Mesodermal cell (in vitro differentiated cells): ENCODE results near the gene AGO1.
"Not testable (repeated sequence)": the region's sequence is repeated elsewhere in the genome, so short reads cannot be mapped to it uniquely, and the experiment has no call there.

Source experiments
- H3K27ac ChIP-seq: 2 replicates; pipeline ENCODE4 v1.7.0; 2013; ENCODE audit warnings: mild to moderate bottlenecking, low read depth, low read length, moderate library complexity; ENCODE audit not compliant: severe bottlenecking
- H3K36me3 ChIP-seq: 2 replicates; pipeline ENCODE4 v1.7.1; 2013; ENCODE audit warnings: mild to moderate bottlenecking, low read length, moderate library complexity; ENCODE audit not compliant: control insufficient read depth, insufficient read depth
- H3K4me1 ChIP-seq: one replicate; pipeline ENCODE4 v1.7.1; 2013; ENCODE audit warnings: mild to moderate bottlenecking, low read length; ENCODE audit not compliant: insufficient read depth, control insufficient read depth, poor library complexity, severe bottlenecking
- H3K4me3 ChIP-seq: 2 replicates; pipeline ENCODE4 v1.7.0; 2013; ENCODE audit warnings: low read length, control low read depth, mild to moderate bottlenecking; ENCODE audit not compliant: insufficient read depth, poor library complexity, severe bottlenecking; ENCODE audit errors: extremely low read depth
- H3K9me3 ChIP-seq: 2 replicates; pipeline ENCODE4 v1.7.1; 2013; ENCODE audit warnings: mild to moderate bottlenecking, low read length, moderate library complexity; ENCODE audit not compliant: control insufficient read depth
- WGBS, 2 experiments: methylation state at CpG; one replicate each; pipeline ENCODE4 v1.1.5; 2013; ENCODE audit warnings: missing lambda C conversion rate in 2 of 2; ENCODE audit not compliant: insufficient coverage in 2 of 2; 5-methylcytosine and 5-hydroxymethylcytosine counted together

Gene AGO1

DNA sequence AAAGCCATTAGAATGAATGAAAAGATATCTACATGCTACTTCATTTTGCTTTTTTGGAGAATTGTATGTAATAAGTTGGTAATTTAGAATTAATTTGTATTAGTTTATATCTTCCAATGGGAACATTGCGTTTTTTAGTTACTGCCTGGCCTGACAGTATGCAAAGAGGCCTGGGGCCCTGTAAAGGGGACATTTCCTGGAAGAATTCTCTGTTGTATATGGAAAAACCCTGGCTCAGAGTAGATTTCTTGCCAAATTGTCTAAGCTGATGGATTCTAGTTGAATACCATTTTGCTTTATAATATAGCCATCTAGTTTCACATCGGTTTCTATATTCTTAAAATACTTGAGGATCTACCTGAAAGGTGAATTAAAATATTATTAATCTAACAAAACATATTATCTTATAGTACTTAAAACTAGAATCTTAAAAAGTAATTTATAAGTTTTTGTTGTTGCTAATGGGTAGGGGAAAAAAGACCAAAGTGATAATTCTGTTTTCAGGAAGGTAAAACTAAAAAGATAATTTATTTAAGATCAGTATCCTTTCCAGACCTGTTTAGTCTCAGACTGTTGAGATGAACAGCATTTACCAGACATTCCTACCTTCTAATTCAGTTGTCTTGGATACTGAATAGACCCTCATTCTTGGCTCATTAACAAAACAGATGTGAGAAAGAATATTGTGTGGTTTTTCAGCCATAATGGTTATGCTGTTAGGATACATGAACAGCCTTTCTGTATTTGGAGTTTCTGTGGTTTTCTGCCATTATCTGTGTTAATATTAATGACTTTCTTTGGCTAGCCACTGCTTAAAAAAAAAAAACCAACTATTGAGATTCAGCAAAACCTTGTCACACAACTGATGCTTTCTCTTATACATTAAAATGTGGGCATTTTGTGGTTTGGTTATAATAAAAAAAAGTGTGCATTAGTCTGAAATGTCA lies 52.7 kb downstream of the AGO1 start:
- H3K4me1 ChIP-seq: peaks cover 3% of the 10 kb centered on the region
- WGBS, 2 experiments: 17 to 33% methylated on average over 1 of the region's 2 CpGs
- no peak overlapping the region for H3K4me3 ChIP-seq
- H3K27ac ChIP-seq: peak overlapping the region; percentile 71
- H3K36me3 ChIP-seq: no peaks in the 10 kb centered on the region
- H3K9me3 ChIP-seq: no peaks in the 10 kb centered on the region

DNA sequence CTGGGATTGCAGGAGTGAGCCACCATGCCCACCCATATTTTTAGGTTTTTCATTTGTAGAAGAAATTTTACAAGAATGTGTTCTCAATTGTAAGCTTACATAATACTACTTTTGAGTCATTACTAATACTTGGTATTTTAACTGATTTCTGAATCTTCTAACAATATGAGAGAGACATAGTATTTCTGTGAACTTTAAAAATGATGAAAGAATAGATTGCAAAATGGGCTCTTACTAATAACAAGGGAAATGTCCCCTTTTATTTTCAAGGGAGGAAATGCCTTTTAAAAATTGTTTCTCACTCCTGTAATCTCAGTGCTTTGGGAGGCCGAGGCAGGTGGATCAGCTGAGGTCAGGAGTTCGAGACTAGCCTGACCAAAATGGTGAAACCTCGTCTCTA lies 53.8 kb downstream of the AGO1 start:
- H3K4me1 ChIP-seq: peaks cover 3% of the 10 kb centered on the region
- no peaks in the 10 kb centered on the region for H3K9me3 ChIP-seq
- H3K27ac ChIP-seq: no peak overlapping the region
- H3K36me3 ChIP-seq: no peaks in the 10 kb centered on the region
- no peak overlapping the region for H3K4me3 ChIP-seq
- 95 to 100% methylated on average over 2 to 3 of the region's 3 CpGs for WGBS, 2 experiments

DNA sequence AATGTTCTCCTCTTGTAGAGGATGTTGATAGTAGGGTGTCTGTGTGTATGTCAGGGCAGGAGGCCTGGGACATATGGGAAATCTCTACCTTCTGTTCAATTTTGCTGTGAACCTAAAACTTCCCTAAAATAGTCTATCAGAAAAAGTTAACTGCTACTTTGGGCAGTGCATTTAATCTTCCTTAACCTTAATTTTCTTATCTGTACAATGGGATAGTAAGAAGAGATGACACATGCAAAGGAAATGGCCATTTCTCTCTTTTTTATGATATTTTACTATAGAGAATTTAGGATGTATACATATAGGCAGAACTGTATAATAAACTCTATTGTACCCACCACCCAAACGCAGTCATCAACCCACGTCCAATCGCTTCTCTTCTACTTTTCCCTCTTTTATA lies 56.5 kb downstream of the AGO1 start:
- no CpG with 5 or more reads among the region's 3 CpGs for WGBS, 2 experiments
- no peak overlapping the region for H3K27ac ChIP-seq
- peaks cover 3% of the 10 kb centered on the region for H3K4me1 ChIP-seq
- no peaks in the 10 kb centered on the region for H3K9me3 ChIP-seq
- no peak overlapping the region for H3K4me3 ChIP-seq
- H3K36me3 ChIP-seq: no peaks in the 10 kb centered on the region

DNA sequence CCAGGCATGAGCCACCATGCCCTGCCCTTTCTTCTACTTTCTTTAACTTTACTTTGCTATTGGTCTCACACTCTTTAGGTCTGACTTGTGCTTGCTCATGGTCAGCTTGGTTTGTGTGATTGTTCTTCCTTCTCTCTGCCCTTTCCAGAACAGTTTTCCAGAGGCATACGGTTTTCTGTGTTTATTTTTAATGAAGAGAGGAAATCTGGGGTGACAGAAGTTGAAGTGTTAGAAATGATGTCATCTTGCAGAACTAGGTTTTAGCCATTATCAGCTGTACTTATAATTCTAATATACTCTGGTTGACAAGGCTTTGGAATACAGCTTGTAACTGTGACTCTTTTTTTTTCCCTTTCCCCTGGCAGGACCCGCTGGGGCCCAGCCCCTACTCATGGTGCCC lies 62.3 kb downstream of the AGO1 start:
- Histone ChIP-seq H3K4me1 (no peaks in the 10 kb centered on the region), H3K9me3 (no peaks in the 10 kb centered on the region), H3K4me3 (no peak overlapping the region), H3K36me3 (peaks cover 4% of the 10 kb centered on the region), H3K27ac (no peak overlapping the region)
- 100% methylated on average over 1 of the region's 2 CpGs for WGBS, 2 experiments

DNA sequence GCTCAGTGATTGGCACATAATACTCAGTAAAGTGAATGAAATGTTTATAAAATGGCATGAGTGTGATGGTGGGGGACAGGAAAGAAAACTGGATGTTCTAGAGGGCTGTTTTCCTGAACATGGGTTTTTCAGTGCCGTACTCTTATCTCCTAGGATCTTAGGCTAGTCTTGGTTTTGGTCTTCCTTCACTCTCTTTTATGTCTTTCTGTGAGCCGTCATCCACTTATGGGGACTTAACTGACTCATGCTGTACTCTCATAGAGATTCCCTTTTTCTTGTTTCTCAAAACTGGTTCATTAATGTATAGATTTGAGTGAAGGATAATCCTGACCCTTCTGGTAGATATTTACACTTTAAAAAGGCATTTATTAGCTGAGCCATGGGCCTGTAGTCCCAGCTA lies 64.5 kb downstream of the AGO1 start:
- peaks cover 4% of the 10 kb centered on the region for H3K36me3 ChIP-seq
- no peaks in the 10 kb centered on the region for H3K9me3 ChIP-seq
- 80 to 100% methylated on average over 1 of the region's 2 CpGs for WGBS, 2 experiments

DNA sequence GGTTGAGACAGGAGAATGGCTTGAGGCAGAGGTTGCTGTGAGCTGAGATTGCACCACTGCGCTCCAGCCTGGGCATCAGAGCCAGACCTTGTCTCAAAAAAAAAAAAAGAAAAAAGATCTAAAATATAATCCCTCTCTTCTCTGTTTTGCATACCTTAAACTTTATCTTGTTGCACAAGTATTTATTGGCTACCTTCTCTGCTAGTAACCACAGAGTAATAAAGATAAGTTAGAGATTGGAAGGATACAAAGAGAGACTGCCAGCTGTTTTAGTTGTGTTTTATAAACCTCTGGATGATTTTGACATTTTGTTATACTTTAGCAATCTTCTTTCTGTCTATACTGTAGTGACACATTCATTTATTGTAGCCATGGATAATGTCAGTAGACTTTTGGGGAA lies 75.5 kb downstream of the AGO1 start:
- no CpG with 5 or more reads among the region's 1 CpG for WGBS, 2 experiments
- Histone ChIP-seq H3K4me3 (no peak overlapping the region), H3K27ac (no peak overlapping the region), H3K9me3 (no peaks in the 10 kb centered on the region), H3K4me1 (no peaks in the 10 kb centered on the region), H3K36me3 (no peaks in the 10 kb centered on the region)

More for the DNA sequence above, 64.5 kb downstream of the AGO1 start:
- peak overlapping the region; percentile 3 for H3K27ac ChIP-seq
- no peak overlapping the region for H3K4me3 ChIP-seq
- no peaks in the 10 kb centered on the region for H3K4me1 ChIP-seq

DNA sequence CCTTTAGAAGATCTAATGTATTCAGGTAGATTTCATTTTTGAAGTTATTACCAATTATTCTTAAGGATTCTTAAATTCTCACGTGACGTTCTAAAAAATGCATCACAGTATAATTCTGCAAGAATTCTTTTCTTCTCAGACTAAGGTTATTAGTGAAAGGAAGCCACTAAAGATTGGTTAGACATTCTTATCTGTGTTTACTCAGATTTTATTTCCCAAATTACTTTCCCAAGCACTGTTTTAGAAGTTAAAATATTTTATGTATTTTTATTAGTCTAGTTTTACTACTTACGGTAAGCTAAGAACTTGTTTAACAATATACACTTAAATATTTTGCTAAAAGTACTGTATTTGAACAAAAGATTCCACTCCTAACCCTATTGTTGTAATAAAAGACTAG lies 76.3 kb downstream of the AGO1 start:
- no peak overlapping the region for H3K4me3 ChIP-seq
- no peaks in the 10 kb centered on the region for H3K36me3 ChIP-seq
- no peaks in the 10 kb centered on the region for H3K4me1 ChIP-seq
- no peak overlapping the region for H3K27ac ChIP-seq
- WGBS, 2 experiments: no CpG with 5 or more reads among the region's 3 CpGs
- no peaks in the 10 kb centered on the region for H3K9me3 ChIP-seq

DNA sequence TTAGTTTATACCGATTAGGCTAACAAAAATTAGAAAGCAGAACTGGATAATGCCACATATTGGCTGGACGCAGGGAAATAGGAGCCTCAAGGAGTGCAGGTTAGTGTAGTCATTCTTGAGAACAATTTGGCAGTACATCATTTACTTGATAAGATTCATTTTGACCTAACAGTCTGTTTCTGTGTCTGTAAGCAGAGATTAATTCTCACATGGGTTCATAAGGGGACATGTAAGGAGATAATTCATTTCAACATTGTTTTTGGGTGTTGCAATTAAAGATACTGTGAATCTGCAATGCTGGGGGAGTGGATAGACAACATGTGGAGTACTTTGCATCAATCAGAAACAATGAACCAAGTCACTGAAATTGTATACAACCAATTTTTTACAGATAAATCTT lies 79.9 kb downstream of the AGO1 start:
- Histone ChIP-seq H3K36me3 (no peaks in the 10 kb centered on the region), H3K9me3 (no peaks in the 10 kb centered on the region), H3K4me1 (no peaks in the 10 kb centered on the region), H3K4me3 (no peak overlapping the region), H3K27ac (no peak overlapping the region)
- 90 to 100% methylated on average over 1 to 2 of the region's 2 CpGs for WGBS, 2 experiments

DNA sequence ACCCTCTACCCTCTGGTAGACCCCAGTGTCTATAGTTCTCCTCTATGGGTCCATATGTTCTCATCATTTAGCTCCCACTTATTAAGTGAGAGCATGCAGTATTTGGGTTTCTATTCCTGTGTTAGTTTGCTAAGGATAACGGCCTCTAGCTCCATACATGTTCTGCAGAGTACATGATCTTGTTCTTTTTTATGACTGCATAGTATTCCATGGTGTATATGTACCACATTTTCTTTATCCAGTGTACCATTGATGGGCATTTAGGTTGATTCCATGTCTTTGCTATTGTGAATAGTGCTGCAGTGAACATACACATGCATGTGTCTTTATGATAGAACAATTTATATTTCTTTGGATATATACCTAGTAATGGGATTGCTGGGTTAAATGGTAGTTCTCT lies 81.3 kb downstream of the AGO1 start:
- not testable (repeated sequence) for H3K9me3 ChIP-seq, H3K4me3 ChIP-seq, H3K4me1 ChIP-seq, H3K36me3 ChIP-seq, H3K27ac ChIP-seq
- WGBS, 2 experiments: no CpG with 5 or more reads among the region's 1 CpG

DNA sequence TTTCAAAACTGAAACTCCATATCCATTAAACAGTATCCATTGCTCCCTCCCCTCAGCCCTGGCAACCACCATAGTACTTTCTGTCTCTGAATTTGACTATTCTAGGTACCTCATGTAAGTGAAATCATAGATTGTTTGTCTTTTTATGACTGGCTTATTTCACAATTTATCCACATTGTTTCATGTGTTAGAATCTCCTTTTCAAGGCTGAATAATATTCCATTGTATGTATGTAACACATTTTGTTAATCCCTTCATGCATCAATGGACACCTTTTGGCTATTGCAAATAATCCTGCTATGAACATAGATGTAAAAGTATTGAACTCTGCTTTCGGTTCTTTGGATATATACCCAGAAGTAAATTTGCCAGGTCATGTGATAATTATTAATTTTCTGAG lies 85.4 kb downstream of the AGO1 start:
- Histone ChIP-seq H3K4me3 (no peak overlapping the region), H3K36me3 (peaks cover 24% of the 10 kb centered on the region)
- WGBS, 2 experiments: no CpG with 5 or more reads among the region's 1 CpG

DNA sequence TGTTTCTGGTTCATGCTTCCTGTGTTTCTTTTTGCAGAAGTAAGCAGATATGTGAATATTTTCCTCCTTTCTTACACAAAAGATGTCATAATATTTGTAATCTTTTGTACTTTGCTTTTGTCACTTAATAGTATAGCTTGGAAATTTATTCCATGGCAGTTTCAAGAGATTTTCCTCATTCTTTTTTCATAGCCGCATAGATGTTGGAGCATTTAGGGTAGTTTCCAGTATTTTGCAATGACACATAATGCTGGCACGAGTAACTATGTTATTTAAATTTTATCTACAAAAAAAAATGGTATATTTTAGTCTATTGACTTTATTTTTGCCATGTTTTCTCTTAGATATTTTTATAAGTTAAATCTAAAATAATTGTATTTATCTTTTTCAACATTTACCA lies 88.6 kb downstream of the AGO1 start:
- Histone ChIP-seq H3K4me3 (no peak overlapping the region), H3K36me3 (peaks cover 43% of the 10 kb centered on the region), H3K9me3 (no peaks in the 10 kb centered on the region), H3K4me1 (no peaks in the 10 kb centered on the region), H3K27ac (no peak overlapping the region)
- no CpG with 5 or more reads among the region's 2 CpGs for WGBS, 2 experiments

More for the DNA sequence above, 85.4 kb downstream of the AGO1 start:
- no peaks in the 10 kb centered on the region for H3K4me1 ChIP-seq
- H3K9me3 ChIP-seq: no peaks in the 10 kb centered on the region
- no peak overlapping the region for H3K27ac ChIP-seq
